ENCODE results near the gene ELOVL7.
A peak's percentile ranks its signal among the peaks of the same experiment; 100 is the strongest.

DNA sequence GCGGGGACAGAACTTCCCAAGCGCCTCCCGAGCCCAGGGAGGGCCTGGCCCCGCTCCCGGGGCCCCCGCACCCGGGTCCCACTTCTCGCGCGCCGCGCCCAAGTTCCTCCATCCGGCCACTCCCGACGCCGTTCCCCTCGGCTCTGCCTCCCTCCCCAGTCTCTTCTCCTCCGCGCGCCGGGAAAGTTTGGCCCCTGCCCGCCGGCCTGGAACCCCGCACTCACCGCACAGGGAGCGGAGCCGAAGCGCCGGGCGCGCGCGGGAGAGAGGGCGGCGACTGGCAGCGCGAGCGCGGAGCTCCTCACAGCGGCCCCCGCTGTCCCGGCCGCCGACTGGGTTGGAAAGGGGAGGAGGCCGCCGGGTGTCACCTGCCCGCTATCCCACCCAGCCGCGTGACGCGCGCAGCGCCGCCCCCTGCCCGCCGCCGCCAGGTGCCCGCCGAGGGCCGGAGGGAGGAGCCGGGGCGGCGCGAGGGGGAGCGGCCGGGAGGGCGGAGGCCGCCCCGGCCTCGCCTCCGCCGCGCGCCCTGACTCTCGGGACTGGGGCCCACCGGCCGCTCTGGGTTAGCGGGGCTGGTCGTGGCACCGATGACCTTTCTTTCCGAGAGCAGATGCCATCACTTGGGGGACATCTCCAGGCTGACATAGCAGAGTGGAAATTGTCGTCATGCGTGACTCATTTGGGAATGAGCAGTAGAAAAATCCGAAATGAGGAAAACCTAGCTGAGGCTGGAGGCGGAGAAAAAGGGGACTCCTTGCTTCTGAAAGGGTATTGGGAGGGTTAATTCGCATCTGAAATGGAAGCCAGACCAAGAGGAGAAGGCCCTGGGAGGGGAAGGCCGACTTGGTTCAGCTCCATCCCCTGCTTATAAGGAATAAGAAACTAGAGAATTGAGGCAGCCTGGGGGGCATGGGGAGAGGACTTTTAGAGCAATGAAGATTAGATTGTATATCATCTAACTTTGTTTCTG, at the start of gene ELOVL7:
- TF ChIP-seq, protein P1, sequence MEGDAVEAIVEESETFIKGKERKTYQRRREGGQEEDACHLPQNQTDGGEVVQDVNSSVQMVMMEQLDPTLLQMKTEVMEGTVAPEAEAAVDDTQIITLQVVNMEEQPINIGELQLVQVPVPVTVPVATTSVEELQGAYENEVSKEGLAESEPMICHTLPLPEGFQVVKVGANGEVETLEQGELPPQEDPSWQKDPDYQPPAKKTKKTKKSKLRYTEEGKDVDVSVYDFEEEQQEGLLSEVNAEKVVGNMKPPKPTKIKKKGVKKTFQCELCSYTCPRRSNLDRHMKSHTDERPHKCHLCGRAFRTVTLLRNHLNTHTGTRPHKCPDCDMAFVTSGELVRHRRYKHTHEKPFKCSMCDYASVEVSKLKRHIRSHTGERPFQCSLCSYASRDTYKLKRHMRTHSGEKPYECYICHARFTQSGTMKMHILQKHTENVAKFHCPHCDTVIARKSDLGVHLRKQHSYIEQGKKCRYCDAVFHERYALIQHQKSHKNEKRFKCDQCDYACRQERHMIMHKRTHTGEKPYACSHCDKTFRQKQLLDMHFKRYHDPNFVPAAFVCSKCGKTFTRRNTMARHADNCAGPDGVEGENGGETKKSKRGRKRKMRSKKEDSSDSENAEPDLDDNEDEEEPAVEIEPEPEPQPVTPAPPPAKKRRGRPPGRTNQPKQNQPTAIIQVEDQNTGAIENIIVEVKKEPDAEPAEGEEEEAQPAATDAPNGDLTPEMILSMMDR (IDR thresholded peaks at IDR 0.05; ENCODE audit: low read depth, low read length, missing input control) = peak; percentile 21
- TF ChIP-seq, protein P2, sequence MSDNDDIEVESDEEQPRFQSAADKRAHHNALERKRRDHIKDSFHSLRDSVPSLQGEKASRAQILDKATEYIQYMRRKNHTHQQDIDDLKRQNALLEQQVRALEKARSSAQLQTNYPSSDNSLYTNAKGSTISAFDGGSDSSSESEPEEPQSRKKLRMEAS (IDR thresholded peaks at IDR 0.05) = no peak
